Endothelial cell of umbilical vein (primary cell): ENCODE measurements around the gene MED27. TPM values are rescaled to one million over a fixed set of nuclear protein-coding genes. Genes with fewer than 3 reads are reported as not detected.

ENCODE experiments used
- BruUV-seq: library from RNA; stranded (reverse); fragments of 400-500 nt; replicated peaks from 2 replicates; lab custom pipeline; 2021; lab: Mats Ljungman, UMichigan
- CTCF ChIA-PET: fragments of 300-600, 350-600 bp; sonication (Branson Sonifier 250); formaldehyde crosslinking; loops from one replicate; lab custom pipeline; 2021; ENCODE audit warnings: antibody characterized with exemption, inconsistent platforms; lab: Charles Lee
- POLR2A ChIA-PET: fragments of 300-600, 350-600 bp; sonication (Branson Sonifier 250); formaldehyde crosslinking; loops from one replicate; lab custom pipeline; 2021; ENCODE audit warnings: antibody characterized with exemption, inconsistent platforms; lab: Charles Lee
- DNase-seq: peaks from one replicate; pipeline ENCODE4 v3.0.0-alpha.2; 2011; ENCODE audit warnings: low read depth, low spot score
- FAIRE-seq: peaks from 2 replicates; lab custom pipeline; 2011; peaks lifted over from hg19 to GRCh38; lab: Jason Lieb, UNC
- H2AFZ ChIP-seq: 2 replicates; pipeline ENCODE4 v1.6.0; 2012; ENCODE audit warnings: low read depth, low read length, control low read depth, inconsistent platforms
- H3K27ac ChIP-seq: 2 replicates; pipeline ENCODE4 v1.5.1; 2011; ENCODE audit warnings: low read depth, mild to moderate bottlenecking, control low read depth, low read length, moderate library complexity; ENCODE audit not compliant: insufficient read depth
- H3K27me3 ChIP-seq, 2 experiments: 2 replicates each; pipeline versions ENCODE4 v1.6.0 to v1.6.1; 2011; ENCODE audit warnings: low read length in 2 of 2, mixed read lengths in 1 of 2; ENCODE audit not compliant: control insufficient read depth in 2 of 2, insufficient read depth in 2 of 2
- H3K36me3 ChIP-seq, 2 experiments: 2 replicates in 1 of 2; 3 replicates in 1 of 2; pipeline ENCODE4 v1.5.1; 2011; ENCODE audit warnings: low read length in 2 of 2, mild to moderate bottlenecking in 1 of 2, moderate library complexity in 1 of 2; ENCODE audit not compliant: control insufficient read depth in 2 of 2, insufficient read depth in 2 of 2; ENCODE audit errors: extremely low read depth in 1 of 2
- H3K4me1 ChIP-seq: 3 replicates; pipeline ENCODE4 v1.5.1; 2011; ENCODE audit warnings: mild to moderate bottlenecking, low read length; ENCODE audit not compliant: control insufficient read depth, insufficient read depth; ENCODE audit errors: extremely low read depth
- H3K4me2 ChIP-seq: 2 replicates; pipeline ENCODE4 v1.6.1; 2011; ENCODE audit warnings: low read length, control low read depth, mixed read lengths; ENCODE audit not compliant: insufficient read depth
- H3K4me3 ChIP-seq, 3 experiments: fragments of 200-600 bp in 1 of 3; sonication (generic), shearing (Covaris generic) in 1 of 3; replicated peaks in 1 of 3; 2 replicates each; pipeline ENCODE4 v1.5.1; 2011 to 2016; ENCODE audit warnings: control low read depth in 3 of 3, low read length in 3 of 3, mild to moderate bottlenecking in 2 of 3, inconsistent platforms in 1 of 3, low read depth in 1 of 3, moderate library complexity in 1 of 3; ENCODE audit not compliant: insufficient read depth in 1 of 3
- H3K79me2 ChIP-seq: 2 replicates; pipeline ENCODE4 v1.6.0; 2012; ENCODE audit warnings: low read length, inconsistent platforms; ENCODE audit not compliant: control insufficient read depth, insufficient read depth
- H3K9ac ChIP-seq: replicated peaks from 2 replicates; pipeline ENCODE3; 2011; ENCODE audit warnings: low read length, control low read depth; ENCODE audit not compliant: insufficient read depth; ENCODE audit errors: extremely low read depth
- H3K9me1 ChIP-seq: replicated peaks from 3 replicates; pipeline ENCODE4 v1.6.0; 2011; ENCODE audit warnings: mild to moderate bottlenecking, low read length; ENCODE audit not compliant: control insufficient read depth, insufficient read depth; ENCODE audit errors: extremely low read depth
- H3K9me3 ChIP-seq: replicated peaks from 2 replicates; pipeline ENCODE4 v1.5.1; 2012; ENCODE audit warnings: low read length, inconsistent platforms; ENCODE audit not compliant: control insufficient read depth, insufficient read depth
- H4K20me1 ChIP-seq: replicated peaks from 2 replicates; pipeline ENCODE3; 2011; ENCODE audit warnings: mild to moderate bottlenecking, low read length; ENCODE audit not compliant: control insufficient read depth, insufficient read depth; ENCODE audit errors: extremely low read depth
- CTCF ChIP-seq, 2 donors: IDR thresholded peaks; 1 replicate in 1 of 2; 2 replicates in 1 of 2; pipeline ENCODE4 v1.5.1; 2011; ENCODE audit warnings: low read length in 2 of 2, mild to moderate bottlenecking in 2 of 2, moderate library complexity in 2 of 2, control low read depth in 1 of 2, inconsistent platforms in 1 of 2, low read depth in 1 of 2; ENCODE audit not compliant: insufficient read depth in 1 of 2; ENCODE audit errors: extremely low read depth in 1 of 2
- EZH2 ChIP-seq: IDR thresholded peaks from 2 replicates; pipeline ENCODE4 v1.6.1; 2012; ENCODE audit warnings: borderline replicate concordance, low read depth, mild to moderate bottlenecking, moderate library complexity, low read length, inconsistent platforms; ENCODE audit not compliant: severe bottlenecking
- FOS ChIP-seq: IDR thresholded peaks from 2 replicates; pipeline ENCODE4 v1.6.1; 2011; ENCODE audit warnings: mild to moderate bottlenecking, low read length, moderate library complexity, borderline replicate concordance; ENCODE audit not compliant: insufficient read depth
- GATA2 ChIP-seq: IDR thresholded peaks from 2 replicates; pipeline ENCODE4 v1.7.0; 2011; ENCODE audit warnings: low read depth, mild to moderate bottlenecking, moderate library complexity, mixed read lengths, low read length; ENCODE audit not compliant: insufficient read length, insufficient read depth
- JUN ChIP-seq: IDR thresholded peaks from 2 replicates; pipeline ENCODE4 v1.6.1; 2011; ENCODE audit warnings: borderline replicate concordance, low read depth; ENCODE audit not compliant: insufficient read length, insufficient read depth
- MAX ChIP-seq: IDR thresholded peaks from 2 replicates; pipeline ENCODE4 v1.6.1; 2011; ENCODE audit not compliant: insufficient read depth, insufficient read length
- MYC ChIP-seq: IDR thresholded peaks from one replicate; pipeline ENCODE4 v1.6.1; 2011; ENCODE audit warnings: mild to moderate bottlenecking, low read depth, low read length
- POLR2A ChIP-seq: IDR thresholded peaks from 2 replicates; pipeline ENCODE4 v1.6.1; 2012; ENCODE audit warnings: low read depth, mild to moderate bottlenecking, control low read depth, low read length
- POLR2AphosphoS5 ChIP-seq: IDR thresholded peaks from 2 replicates; pipeline ENCODE4 v1.6.1; 2012; ENCODE audit warnings: low read depth, mild to moderate bottlenecking, control low read depth, low read length, moderate library complexity; ENCODE audit not compliant: insufficient read depth
- dilution Hi-C: fragments of 300-500 bp; cut with MboI; formaldehyde crosslinking; loops from one replicate; pipeline ENCODE4 v1.15.0; 2019; ENCODE audit warnings: low sequenced_read_pairs; ENCODE audit not compliant: extremely low pct_ligation_motif_present
- intact Hi-C: fragments of 100-400 bp; cut with micrococcal nuclease; formaldehyde crosslinking; loops from one replicate; pipeline ENCODE4 v1.10.0; 2022
- polyA plus RNA-seq, 4 experiments: library from polyadenylated mRNA; depleted of rRNA in 3 of 4; stranded (reverse) in 3 of 4; unstranded in 1 of 4; fragments of >200 nt; gene quantifications; 2 replicates each; pipeline versions ENCODE4 v1.2.1 to v1.2.3, GENCODE V29; 2011 to 2012; ENCODE audit warnings: missing spikeins in 1 of 4
- total RNA-seq: library from RNA; stranded (reverse); gene quantifications from 2 replicates; pipeline ENCODE4 v1.2.3, GENCODE V29; 2021

Gene MED27
- total and polyA plus RNA-seq, 2 donors (not counting 3 experiments of a cell fraction or from before 2014, with no cell fraction given) = 27.9 to 47.8 TPM

GRCh38 chr9:132007371-132008025 lies 72.2 kb downstream of the MED27 start:
- Histone ChIP-seq H3K9me3 (no peaks in the 10 kb centered on the region), H2AFZ (no peak overlapping the region), H3K27ac (no peak overlapping the region), H3K36me3 (no peaks in the 10 kb centered on the region), H3K4me1 (peaks cover 8% of the 10 kb centered on the region), H3K4me2 (no peak overlapping the region), H3K4me3 (no peak overlapping the region), H4K20me1 (peaks cover 4% of the 10 kb centered on the region), H3K27me3 (no peaks in the 10 kb centered on the region), H3K9ac (no peak overlapping the region), H3K79me2 (no peaks in the 10 kb centered on the region), H3K9me1 (no peaks in the 10 kb centered on the region)
- dilution Hi-C loops = no loop called here
- TF ChIP-seq POLR2AphosphoS5 (no peak), MAX (no peak), JUN (no peak), GATA2 (no peak), CTCF (IDR thresholded peaks at IDR 0.05; ENCODE audit: extremely low read depth in 1 of 2, insufficient read depth in 1 of 2, low read depth in 1 of 2, low read length in 2 of 2) (no peak), POLR2A (no peak), MYC (no peak), EZH2 (no peak), FOS (no peak)
- no peak for FAIRE-seq
- POLR2A ChIA-PET = no interaction called here
- CTCF ChIA-PET = interaction anchor here (1.2 kb wide), 1 partner anchor 13 kb away, joined by 3 read pairs; no protein-coding TSS in a partner anchor
- BruUV-seq = no TSS peak
- DNase-seq = no peak
- intact Hi-C loops = no loop called here
